HG02884 (cell line): ENCODE data around the gene ITGAD.

Source experiments
- ATAC-seq: cut with Tn5 transposase; IDR thresholded peaks from one replicate; pipeline ENCODE4 v1.9.1; 2021; ENCODE audit warnings: mild to moderate bottlenecking, moderate library complexity; ENCODE audit not compliant: unreplicated experiment

ITGAD gene

DNA sequence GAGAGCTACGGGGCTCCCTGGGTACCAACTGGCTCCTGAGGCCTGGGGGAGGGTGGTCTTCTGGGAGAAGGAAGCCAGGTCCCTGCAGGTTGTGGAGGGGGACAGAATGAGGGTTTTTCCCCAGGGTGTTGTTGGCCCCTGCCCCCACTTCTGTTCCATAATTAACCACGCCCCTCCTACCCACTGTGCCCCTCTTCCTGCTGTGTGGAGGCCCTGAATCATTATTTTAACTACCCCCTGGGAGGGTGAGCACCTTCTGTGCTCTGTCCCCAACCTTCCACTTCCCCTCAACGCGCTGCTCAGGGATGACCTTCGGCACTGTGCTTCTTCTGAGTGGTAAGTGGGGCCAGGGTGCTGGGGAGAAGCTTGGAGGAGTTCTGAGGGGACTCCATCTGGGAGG is at the start of gene ITGAD:
Gene ITGAD (plus strand): TSS at position 280 of the 400 bp plus-strand sequence. CDS start 26 bp downstream, at position 306.
- ATAC-seq, result no peak

DNA sequence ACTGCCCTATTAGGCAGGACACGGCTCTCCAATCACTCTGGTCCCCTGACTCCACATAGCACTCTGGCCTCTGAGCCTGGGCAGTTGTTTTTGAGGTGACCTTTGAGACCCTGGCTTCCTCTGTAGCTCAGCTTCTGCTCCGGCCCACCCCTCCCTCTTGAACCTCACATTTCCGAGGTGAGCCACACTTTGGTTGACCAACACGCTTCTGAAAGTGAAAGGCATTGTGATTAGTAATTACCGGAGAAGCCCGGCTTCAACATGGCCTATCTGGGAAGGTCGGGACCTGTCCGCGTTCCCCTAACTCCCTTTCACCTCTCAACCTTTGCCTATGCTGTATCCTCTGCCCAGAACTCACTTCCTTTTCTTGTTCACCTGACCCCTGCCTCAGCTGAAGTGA is 48.4 kb upstream of the ITGAD start:
- ATAC-seq, result no peak

DNA sequence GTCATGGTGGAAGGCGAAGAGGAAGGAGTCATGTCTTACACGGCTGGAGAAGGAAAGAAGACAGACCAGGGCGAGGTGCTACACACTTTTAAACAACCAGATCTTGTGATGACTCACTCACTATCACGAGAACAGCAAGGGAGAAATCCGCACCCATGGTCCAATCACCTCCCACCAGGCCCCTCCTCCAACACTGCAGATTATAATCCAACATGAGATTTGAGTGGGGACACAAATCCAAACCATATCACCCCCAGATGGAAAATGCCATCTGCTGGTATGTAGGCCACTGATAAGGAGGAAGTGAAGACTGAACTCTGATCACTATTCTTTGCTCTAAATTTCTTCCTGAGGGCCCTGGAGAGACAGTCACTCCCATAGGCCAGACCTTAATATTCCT is 45.7 kb upstream of the ITGAD start:
- ATAC-seq, result no peak

GRCh38 chr16:31348579-31348978 is 44.6 kb upstream of the ITGAD start:
- no peak for ATAC-seq

GRCh38 chr16:31350275-31351005 is 42.7 kb upstream of the ITGAD start:
- ATAC-seq, result no peak

- no peak for ATAC-seq
Observed at GRCh38 chr16:31351246-31351941, 41.7 kb upstream of the ITGAD start.

DNA sequence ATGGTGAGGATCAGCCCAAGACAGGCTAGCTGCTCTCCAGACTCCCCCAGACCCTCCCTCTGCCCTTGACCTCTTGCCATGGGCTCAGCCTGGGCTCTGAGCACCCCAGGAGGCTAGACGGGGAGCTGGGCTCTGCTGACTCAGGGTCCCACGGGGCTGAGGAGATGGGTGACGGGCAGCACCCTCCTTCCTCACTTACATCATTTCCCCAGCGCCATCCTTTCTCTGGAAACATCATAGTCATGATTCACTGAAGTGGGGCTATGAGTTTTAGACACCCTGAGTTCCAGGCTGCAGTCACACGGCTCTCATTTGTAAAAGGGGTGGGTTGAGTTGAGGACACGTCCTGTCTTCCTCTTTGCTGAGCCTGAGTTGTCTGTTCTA is 41.2 kb upstream of the ITGAD start:
- no peak for ATAC-seq

DNA sequence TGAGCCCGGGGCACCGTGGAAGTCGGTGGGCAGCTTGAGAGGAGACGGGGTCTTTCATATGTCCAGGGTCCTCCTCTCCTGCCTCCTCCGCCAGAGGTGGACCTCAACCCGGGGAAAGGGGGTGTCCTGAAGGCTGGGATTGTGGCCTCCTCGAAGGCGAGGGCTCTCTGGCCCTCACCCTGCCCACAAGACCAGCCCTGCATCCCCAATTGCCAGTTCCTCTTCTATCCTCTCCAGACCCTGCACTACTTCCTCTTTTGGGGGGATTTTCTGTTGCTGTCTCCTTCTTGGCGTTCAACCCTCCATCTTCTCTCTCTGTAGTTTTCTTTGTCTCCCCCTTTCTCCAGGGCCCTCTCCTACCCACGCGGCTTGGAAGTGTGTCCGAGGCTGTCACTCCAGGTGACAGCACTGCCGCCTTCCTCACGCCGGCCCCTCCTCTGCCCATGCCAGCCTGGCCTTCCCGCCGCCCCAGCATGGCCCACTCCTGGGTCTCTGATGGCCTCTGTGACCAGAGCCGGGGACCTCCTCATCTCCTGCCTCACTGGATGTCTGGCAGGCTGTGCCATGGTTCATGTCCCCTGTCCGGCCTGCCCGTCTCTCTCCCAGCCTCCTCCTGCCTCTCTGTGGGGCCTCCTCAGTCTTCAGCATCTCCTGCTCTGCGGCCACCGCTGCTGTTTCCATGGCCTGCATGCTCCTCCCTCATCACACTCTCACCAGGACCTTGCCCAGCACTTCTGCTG is 40.6 kb upstream of the ITGAD start:
- ATAC-seq, result no peak

DNA sequence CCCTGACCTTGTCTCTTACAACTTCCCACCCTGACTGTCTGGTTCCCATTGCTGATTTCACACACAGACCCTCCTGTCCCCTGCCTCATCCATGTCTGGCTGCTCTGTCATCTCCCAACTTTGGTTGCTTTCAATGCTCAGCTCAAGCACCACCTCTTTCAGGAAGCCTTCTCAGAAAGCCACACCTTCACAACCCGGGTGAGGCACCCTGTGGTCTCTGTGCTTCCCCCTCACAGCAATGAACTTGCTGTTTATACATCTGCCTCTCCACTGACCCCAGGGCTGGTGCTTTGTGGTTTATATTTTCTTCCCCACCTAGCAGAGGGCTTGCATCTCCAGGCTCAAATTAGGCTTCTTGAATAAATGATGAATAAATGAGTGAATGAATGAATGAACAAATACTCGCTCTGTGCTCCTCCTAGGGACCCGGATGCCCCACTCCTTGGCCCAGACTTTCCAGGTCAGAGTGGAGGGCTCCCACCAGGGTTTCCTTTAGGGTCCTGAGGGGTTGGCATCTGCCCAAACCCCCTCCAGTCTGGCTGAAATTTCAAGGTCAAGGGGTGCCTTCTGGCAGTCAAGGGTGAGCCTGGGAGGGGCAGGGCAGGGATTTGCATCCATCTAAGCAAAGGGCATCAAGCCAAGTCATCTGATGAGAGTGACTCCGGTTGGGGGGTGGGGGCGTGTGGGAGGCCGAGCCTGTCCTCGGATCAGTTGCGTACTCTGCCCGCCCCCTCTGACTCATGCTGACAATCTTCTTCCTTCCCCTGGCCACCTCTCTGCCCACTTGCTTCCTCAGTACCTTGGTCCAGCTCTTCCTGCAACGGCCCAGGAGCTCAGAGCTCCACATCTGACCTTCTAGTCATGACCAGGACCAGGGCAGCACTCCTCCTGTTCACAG is 38.5 kb upstream of the ITGAD start, which contains the start of gene ITGAX:
Gene ITGAX (plus strand): TSS at position 783 of the 898 bp plus-strand sequence. CDS start 79 bp downstream, at position 862.
- peak; percentile 71 for ATAC-seq

DNA sequence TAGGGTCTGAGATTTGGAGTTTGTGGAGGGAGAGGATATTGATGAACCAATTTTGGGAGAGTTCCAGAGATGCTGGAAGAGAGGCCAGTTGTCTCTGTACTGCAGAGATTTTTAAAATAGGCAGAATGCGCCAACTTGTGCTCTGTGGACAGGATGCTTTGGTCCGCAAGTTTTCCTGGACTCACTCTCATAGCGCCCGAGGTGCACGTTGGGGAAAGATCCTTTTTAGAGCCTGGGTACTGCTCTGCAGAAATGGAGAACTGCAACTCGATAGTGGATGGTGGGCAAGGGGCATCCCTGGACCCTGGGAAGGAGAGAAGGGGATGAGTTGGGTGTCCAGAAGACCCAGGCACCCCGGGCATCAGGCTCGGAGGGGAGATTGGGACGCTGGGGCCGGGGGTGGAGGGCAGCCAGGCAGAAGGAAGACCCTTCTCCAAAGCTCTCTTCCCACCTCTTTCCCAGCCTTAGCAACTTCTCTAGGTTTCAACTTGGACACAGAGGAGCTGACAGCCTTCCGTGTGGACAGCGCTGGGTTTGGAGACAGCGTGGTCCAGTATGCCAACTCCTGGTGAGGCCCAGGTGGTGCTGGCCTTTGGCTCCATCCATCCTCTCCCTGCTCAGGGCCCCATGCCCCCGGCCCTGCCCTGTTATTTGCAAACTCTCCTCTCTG is 37.6 kb upstream of the ITGAD start:
- ATAC-seq, result no peak

DNA sequence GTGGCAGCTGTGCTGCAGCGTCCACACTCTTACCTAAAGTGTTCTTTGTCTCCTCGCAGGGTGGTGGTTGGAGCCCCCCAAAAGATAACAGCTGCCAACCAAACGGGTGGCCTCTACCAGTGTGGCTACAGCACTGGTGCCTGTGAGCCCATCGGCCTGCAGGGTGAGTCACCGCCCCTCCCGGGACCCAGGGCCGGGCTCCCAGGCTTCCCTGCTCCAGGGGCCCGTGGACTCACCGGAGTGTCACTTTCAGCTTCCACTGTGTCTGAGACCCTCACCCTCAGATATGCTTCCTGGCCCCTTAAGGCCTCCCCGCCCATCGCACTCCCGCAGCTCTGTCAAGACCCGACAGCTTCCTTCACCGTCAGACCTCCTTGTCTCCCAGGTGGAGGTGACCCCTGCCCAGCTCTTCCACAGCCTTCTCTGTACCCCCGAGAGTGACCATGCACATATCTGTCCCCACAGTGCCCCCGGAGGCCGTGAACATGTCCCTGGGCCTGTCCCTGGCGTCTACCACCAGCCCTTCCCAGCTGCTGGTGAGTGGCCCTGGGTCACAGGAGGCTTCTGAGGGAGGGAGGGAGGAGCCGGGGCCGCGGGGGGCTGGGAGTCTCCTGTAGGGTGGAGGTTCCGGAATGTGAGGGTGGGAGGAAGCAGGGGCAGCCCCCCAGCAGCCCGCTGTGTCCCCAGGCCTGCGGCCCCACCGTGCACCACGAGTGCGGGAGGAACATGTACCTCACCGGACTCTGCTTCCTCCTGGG is 36.4 kb upstream of the ITGAD start:
- ATAC-seq, result no peak

- ATAC-seq, result no peak
Observed at GRCh38 chr16:31357324-31358109, 35.6 kb upstream of the ITGAD start.

GRCh38 chr16:31360251-31360650 is 32.9 kb upstream of the ITGAD start:
- ATAC-seq, result no peak

DNA sequence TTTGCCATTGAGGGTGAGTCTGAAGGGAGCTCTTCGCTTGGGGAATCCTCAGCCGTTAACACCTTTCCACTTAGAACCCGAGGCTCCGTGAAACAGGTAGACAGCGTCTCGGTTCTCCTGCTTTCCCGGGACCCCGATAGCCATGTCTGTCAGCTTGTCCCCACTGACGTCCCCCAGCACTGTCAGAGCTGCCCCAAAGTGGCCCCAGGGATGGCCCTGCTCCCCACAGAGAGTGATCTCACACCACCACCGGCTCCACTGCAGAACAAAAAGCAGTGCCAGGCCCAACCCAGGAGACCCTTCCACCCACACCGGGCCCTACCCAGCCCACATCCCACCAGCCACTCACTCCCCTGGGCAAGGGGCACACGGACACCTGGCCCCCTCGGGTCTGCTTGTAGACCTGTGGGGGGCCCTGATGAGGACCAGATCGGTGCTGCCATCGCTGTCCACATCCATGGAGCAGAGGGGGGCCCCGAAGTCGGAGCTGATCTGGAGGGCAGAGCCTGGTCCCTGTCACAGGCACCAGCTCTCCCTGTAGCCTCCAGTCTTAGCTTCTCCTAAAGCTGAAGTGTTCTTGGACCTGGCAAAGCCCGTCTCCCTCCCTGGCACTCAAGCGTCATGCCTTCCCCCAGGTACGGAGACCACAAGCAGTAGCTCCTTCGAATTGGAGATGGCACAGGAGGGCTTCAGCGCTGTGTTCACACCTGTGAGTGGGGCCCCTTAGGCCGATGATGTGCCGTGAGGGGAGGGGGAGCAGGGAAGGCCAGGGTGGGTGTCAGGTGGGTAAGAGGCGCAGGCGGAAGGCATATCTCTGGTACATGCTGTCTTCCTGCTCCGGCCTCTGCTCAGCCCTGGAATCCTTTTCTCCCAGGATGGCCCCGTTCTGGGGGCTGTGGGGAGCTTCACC is 31.7 kb upstream of the ITGAD start:
- ATAC-seq, result no peak

GRCh38 chr16:31362476-31363405 is 30.4 kb upstream of the ITGAD start:
- ATAC-seq, result no peak

DNA sequence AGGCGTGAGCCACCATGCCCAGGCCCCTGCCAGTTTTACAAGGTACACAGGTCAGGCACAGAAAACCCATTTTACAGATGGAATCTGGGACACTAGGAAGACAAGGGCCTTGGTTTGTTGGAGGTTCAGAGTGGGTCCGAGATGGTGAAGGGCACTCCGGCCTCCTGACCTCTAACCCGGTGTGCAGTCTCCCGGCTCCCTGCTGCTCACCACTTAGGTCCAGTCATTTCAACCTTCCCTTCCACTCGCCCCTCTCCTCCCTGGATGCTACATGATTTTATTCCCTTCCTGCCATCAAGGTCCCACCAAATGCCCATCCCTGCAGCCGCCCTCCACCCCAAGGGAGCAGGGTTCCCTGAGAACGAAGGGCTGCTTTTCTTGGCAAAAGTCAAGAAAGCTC is 29.4 kb upstream of the ITGAD start:
- ATAC-seq, result no peak

DNA sequence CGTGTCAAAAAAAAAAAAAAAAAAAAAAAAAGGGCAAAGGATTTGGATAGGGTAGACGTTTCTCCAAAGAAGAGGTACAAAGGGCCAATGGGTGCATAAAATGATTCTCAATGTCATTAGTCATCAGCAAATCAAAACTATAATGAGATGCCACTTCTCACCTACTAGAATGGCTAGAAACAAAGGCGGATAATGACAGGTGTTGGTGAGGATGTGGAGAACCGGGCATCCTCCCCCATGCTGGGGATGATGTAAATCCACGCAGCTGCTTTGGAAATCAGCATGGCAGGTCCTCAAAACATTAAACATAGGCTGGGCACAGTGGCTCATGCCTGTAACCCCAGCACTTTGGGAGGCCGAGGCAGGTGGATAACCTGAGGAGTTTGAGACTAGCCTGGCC is 28.7 kb upstream of the ITGAD start:
- no peak for ATAC-seq
